Cortex of kidney (tissue), 1 donor: ENCODE results near the gene LRFN2.

ENCODE experiments used
- DNase-seq: peaks from one replicate; lab custom pipeline; 2025; lab: John Stamatoyannopoulos, UW

LRFN2 gene

GRCh38 chr6:40477246-40478126 lies 109.7 kb downstream of the LRFN2 start:
- no peak for DNase-seq

DNA sequence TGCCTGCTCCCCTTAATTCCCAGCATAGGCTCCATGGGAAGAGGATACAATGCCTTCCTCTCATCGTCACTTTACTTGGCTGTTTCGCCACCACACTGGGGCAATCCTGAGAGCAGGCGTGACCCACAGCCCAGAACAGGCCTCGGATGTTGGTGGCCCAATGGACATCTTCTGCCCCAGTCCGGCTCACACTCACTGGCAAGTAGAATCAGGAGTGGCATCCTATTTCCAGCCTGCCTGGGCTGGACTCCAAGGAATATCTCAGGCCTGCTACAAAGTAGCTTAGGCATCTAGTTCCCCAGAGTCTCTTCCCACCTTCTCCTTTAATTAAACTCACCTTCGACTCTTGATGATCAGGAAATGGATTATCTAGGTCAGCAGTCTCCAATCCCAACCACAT lies 110.5 kb downstream of the LRFN2 start:
- DNase-seq, result no peak

DNA sequence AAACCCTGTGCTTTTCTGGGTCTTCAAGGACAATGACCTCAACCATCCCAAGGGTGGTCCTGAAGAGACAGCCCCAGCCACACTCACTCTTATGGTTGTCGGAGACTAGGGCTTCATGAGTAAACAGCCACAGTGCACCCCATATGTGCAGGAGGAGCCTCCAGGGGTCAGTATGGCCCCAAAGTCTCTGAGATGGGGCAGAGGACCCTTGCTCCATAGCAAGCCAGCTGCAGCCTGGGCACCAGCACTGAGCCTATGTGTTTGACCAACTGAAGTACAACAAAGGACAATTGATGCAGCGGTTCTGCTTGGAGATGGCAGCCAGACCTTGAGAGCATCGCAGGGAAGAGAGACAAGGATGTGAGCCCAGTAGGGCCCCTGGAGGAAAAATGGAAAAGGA lies 112.2 kb downstream of the LRFN2 start:
- DNase-seq, result no peak

- no peak for DNase-seq
These were observed 114.1 kb downstream of the LRFN2 start for GRCh38 chr6:40473026-40473425.

DNA sequence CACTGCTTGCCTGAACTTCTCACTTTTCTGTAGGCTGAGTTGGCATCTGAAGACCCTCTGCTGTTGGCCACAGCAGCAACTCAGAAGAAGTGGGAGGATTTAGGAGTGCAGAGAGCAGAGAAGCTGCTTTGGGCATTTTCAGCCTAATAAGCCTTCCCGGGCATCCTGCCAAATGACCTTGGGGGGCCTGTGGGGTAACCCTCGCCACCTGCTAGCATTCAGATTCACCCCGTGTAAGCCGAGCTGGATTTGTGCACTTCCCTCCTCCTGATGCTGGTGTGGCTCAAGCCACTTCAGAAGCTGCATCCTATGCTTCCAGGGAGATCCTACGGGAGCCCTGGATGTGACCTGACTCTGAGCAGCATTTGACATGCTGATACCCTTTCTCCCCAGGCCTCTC lies 114.8 kb downstream of the LRFN2 start:
- DNase-seq, result no peak

DNA sequence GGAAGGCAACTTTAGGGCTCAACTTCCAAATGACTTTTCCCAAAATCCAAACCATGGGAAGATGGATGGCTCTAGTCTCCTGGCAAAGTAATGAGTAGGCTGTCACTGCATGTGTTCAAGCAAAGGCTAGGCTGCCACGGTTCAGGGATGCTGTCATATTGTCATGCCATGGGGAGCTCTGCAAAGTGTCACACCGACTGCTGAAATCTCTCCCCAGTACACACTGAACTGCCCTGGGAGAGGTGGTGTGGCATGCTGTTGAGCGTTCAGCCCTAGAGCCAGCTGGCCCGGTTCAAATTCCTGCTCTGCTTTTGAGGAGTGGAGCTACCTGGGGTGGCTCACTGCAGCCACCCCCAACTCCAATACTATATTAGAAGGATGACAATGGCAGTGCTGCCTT lies 115.9 kb downstream of the LRFN2 start:
- DNase-seq, result no peak

GRCh38 chr6:40469323-40469722 lies 117.8 kb downstream of the LRFN2 start:
- no peak for DNase-seq

DNA sequence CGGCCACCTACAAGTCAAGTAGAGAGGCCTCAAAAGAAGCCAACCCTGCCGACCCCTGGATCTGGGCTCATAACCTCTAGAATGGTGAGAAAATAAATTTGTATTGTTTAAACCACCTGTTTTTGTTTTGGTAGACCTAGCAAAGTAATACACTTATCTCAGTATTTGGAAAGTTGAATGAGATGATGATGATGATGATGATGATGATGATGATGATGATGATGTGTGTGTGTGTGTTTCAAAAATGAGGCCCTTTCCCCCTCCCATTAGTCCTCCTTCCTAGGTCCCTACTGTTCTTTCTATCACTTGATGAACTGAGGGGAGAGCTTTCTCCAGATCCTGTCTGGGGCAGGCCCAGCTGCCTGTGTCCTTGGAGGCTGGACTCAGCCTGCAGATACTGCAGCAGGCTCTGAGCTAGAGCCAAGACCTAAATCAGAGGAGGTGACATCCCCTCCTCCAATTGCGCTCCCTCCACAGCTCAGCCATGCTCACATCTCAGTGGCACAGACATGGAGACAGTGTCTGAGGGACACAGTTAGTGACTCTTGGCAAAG lies 120.1 kb downstream of the LRFN2 start:
- DNase-seq, result no peak

DNA sequence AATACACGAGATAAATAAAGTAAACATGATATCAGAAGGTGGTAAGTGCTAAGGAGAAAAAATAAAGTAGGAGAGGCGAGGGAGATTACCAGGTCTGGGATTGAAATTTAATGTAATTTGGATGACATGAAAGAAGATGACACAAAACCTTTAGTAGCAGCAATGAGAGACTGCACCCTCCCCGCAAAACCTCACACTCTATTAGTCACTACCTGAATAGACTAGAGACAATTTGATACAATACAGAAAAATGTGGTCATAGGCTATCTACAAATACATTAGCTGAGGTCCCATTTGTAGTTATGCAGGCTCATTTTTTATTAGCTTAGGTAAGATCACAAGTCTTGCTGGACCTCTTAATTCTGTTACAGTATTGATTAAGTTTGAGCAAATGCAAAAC lies 125.5 kb downstream of the LRFN2 start:
- no peak for DNase-seq

GRCh38 chr6:40460380-40460779 lies 126.8 kb downstream of the LRFN2 start:
- DNase-seq, result no peak

- no peak for DNase-seq
These were observed 129.9 kb downstream of the LRFN2 start for GRCh38 chr6:40457261-40457660.

DNA sequence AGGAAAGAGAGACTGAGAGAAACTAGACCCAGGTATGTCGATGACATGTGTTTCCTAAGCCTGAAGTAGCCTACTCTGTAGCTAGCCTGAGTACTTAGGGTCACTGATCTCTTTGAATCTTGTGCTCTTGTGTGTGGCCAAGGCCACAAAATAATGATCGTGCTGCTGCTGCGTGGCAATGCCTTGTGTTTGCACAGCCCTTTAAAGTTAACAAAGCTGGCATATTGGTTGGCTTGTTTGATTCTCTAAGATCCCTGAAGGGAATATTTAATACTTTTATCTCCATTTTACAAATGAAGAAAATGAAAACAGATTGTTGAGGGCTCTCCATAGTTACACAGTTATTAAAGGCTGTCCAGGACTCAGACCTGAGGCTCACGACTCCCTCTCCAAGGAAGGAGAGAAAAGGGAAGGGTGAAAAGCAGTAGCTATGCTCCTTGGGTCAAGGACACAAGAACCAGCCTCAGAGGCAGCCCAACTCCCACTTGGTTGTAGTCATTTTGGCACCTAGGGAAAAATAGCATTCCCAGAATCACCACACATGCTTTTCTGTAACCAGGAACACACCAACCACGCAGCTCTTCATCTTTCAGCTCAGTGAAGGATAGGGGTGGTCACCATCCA lies 130.7 kb downstream of the LRFN2 start:
- no peak for DNase-seq

GRCh38 chr6:40455686-40456389 lies 131.3 kb downstream of the LRFN2 start:
- DNase-seq, result no peak

DNA sequence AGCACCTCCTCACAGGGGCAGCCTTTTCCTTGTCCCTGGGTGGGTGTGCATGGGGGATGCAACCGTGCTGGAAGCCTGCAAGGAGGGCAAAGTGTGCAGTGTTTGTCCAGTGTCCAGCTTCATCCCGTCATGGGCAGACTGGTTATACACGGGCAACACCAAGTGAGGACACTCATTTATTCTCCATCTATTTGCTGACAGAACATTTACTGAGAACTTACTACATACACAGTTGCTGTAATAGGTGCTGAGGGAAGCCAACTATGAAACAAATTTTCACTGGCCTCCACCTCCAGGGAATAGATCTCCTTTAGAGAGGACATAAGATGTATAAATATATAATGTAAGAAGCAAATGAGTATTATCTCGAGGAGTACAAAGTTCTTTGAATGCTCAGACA lies 136.7 kb downstream of the LRFN2 start:
- DNase-seq, result no peak

GRCh38 chr6:40444811-40445210 lies 142.4 kb downstream of the LRFN2 start:
- DNase-seq, result no peak

- DNase-seq, result no peak
These were observed 142.9 kb downstream of the LRFN2 start for GRCh38 chr6:40444312-40444711.

GRCh38 chr6:40443842-40444241 lies 143.3 kb downstream of the LRFN2 start:
- DNase-seq, result no peak

DNA sequence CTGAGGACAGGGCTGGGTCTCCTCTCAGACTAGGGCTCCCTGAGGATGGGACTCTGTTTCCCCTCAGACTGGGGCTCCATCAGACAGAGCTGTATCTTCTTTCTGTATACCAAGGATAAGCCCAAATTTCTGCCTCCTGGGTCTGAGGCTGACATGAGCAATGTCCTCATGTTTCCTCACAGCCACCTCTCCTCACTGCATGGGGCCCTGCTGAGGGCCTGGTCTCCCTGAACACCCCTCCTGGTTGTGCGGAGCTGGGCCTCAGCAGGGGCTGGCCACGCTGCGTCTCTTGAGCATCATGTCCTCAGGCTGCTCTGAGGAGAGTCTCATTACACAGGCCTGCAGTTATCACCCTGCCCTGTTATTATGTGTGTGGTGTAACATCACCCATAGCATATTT lies 144.6 kb downstream of the LRFN2 start:
- no peak for DNase-seq

GRCh38 chr6:40441150-40441549 lies 146.0 kb downstream of the LRFN2 start:
- no peak for DNase-seq

DNA sequence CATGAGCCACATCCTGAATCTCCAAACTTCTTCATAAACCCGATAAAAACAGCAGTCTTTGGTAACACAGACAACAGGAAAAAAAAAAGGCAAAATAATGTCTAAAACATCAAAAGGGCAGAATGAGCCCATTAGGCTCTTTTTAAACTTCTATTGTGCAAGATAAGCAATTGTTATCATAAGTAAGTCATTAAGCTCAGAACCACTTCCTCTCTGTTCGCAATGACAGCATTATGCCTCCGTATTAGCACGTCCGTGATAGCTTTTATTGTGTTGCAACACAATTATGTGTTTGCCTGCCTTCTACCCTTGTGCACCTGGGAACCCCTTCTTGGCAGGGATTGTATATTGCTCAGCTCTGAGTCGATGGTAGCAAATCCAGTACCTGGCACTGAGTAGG lies 147.1 kb downstream of the LRFN2 start:
- no peak for DNase-seq

GRCh38 chr6:40439026-40439800 lies 148.0 kb downstream of the LRFN2 start:
- DNase-seq, result no peak
